ENCODE data around the gene CFAP46. TPM values are rescaled to one million over a fixed set of nuclear protein-coding genes. Genes with fewer than 3 reads are reported as not detected.
"Not testable (repeated sequence)": the region's sequence is repeated elsewhere in the genome, so short reads cannot be mapped to it uniquely, and the experiment has no call there.

The CFAP46 gene
- total RNA-seq, 2 donors from 2014 or later: 0.35 to 1.5 TPM

- Histone ChIP-seq H3K27ac (no peak overlapping the region), H3K9me3 (no peaks in the 10 kb centered on the region), H3K27me3 (no peaks in the 10 kb centered on the region), H3K4me3 (no peak overlapping the region), H3K36me3 (no peaks in the 10 kb centered on the region), H3K4me1 (no peaks in the 10 kb centered on the region)
- no peak for DNase-seq (ENCODE audit: low spot score)
- TF ChIP-seq, protein P1, sequence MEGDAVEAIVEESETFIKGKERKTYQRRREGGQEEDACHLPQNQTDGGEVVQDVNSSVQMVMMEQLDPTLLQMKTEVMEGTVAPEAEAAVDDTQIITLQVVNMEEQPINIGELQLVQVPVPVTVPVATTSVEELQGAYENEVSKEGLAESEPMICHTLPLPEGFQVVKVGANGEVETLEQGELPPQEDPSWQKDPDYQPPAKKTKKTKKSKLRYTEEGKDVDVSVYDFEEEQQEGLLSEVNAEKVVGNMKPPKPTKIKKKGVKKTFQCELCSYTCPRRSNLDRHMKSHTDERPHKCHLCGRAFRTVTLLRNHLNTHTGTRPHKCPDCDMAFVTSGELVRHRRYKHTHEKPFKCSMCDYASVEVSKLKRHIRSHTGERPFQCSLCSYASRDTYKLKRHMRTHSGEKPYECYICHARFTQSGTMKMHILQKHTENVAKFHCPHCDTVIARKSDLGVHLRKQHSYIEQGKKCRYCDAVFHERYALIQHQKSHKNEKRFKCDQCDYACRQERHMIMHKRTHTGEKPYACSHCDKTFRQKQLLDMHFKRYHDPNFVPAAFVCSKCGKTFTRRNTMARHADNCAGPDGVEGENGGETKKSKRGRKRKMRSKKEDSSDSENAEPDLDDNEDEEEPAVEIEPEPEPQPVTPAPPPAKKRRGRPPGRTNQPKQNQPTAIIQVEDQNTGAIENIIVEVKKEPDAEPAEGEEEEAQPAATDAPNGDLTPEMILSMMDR (IDR thresholded peaks at IDR 0.05): no peak
Measured at GRCh38 chr10:132899751-132900065, 42.7 kb downstream of the CFAP46 start.

- no peak for DNase-seq (ENCODE audit: low spot score)
- Histone ChIP-seq H3K9me3 (no peaks in the 10 kb centered on the region), H3K27ac (no peak overlapping the region), H3K4me3 (no peak overlapping the region), H3K4me1 (no peaks in the 10 kb centered on the region), H3K36me3 (no peaks in the 10 kb centered on the region), H3K27me3 (no peaks in the 10 kb centered on the region)
- TF ChIP-seq, protein P1 (IDR thresholded peaks at IDR 0.05): no peak
Measured at GRCh38 chr10:132899054-132899750, 43.2 kb downstream of the CFAP46 start.

DNA sequence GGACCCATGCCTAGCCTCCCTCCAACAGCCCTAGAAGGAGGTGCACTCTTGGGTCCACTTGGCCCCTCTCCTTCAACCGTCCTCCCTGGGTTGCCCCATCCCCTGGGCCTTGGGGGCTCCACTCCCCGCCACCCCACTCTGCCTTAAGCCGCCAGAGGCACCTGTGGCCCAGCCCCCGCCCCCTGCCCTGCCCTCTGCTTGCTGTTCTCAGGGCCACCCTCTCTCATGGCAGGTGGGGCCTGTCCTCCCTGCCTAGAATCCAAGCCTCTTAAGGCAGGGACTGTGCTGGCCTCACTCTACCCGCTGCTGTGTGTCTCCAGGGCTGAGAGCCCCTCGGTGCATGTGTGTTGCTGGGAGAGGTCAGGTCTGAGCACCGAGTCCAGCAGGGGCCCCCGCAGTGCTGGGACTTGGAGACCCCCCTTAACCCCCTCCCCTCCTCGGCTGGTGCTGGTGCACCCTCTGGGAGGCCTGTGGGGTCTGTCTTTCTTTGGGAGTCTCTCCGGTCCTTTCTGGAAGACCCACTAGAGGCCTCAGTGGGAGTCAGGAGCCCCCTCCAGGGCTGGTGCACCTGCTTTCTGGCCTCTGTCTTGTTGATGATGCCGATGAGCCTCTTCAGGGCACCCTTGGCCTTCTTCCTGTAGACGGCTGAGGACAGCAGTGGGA, 43.8 kb downstream of the CFAP46 start:
- no peak for DNase-seq (ENCODE audit: low spot score)
- H3K4me1 ChIP-seq: no peaks in the 10 kb centered on the region

DNA sequence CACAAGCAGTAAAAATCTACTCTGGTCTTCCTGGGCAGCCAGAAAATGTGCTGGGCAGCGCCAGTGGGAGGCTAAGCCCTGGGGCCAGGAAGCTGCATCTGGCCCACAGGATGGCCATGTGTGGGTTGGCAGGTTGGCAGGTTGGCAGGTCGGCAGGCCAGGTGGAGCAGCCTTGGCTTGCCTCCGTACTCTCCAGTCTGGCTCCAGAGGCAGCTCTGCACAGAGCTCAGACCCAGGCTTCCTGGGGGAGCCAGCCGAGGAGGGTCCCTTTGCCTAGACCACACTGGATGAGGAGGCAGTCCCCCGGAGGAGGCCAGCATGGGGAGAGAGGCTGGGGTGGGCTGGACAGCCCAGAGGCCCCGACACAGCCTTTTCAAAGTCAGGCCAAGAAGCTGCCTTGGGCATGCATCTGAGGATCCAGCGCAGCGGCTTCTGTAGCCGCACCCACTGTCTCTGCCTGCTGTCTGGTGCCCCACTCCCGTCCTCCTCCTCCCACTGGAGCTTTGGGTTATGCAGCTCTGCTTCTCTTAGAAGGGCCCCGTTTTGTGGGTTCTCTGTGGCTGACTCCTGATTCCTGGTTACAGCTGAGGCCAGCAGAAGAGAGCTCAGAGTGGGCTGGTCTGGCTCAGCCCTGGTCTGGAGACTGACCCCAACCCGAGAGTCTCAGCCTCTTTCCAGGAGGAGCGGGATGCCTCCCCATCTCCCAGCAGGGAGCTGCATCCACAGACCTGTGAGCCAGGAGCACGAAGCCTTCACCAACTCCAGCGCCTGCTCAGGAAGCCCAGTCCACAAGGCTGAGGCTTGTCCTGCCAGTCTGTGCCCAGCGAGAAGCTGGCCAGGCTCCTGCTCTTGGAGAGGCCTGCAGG, 44.6 kb downstream of the CFAP46 start:
- H3K27ac ChIP-seq: no peak overlapping the region

More for the DNA sequence above, 43.8 kb downstream of the CFAP46 start:
- Histone ChIP-seq H3K27me3 (no peaks in the 10 kb centered on the region), H3K4me3 (no peak overlapping the region), H3K9me3 (no peaks in the 10 kb centered on the region), H3K27ac (no peak overlapping the region), H3K36me3 (no peaks in the 10 kb centered on the region)
- TF ChIP-seq, protein P1 (IDR thresholded peaks at IDR 0.05): no peak

GRCh38 chr10:132893786-132894185, 48.6 kb downstream of the CFAP46 start:
- H3K4me3 ChIP-seq; H3K27me3 ChIP-seq; H3K27ac ChIP-seq; H3K9me3 ChIP-seq; DNase-seq (ENCODE audit: low spot score); H3K4me1 ChIP-seq; H3K36me3 ChIP-seq: not testable (repeated sequence)

More for the DNA sequence above, 44.6 kb downstream of the CFAP46 start:
- H3K9me3 ChIP-seq: no peaks in the 10 kb centered on the region
- no peaks in the 10 kb centered on the region for H3K27me3 ChIP-seq
- no peak for DNase-seq (ENCODE audit: low spot score)
- H3K4me1 ChIP-seq: no peaks in the 10 kb centered on the region
- H3K36me3 ChIP-seq: no peaks in the 10 kb centered on the region
- H3K4me3 ChIP-seq: no peak overlapping the region
- TF ChIP-seq, protein P1 (IDR thresholded peaks at IDR 0.05): no peak

DNA sequence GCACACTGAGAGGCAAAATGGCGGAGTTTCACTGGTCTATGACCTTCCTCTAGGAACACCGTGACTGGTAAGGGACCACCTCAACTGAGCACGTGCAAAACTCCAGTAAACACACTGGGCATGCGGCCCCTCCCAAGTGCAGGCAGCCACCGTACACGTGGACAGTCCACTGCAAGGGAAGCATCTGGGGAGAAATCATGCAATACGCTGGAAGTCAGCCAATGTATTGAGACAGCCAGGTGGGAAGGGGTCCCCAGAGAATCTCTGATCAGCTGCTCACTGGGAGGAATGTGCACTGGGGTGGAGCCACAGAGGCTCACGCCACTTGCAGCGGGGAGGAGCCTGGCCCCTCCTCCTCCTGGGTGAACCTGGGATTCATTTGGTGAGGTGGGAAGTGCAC, 49.3 kb downstream of the CFAP46 start:
- Histone ChIP-seq H3K9me3 (no peaks in the 10 kb centered on the region), H3K27me3 (no peaks in the 10 kb centered on the region), H3K4me1 (peaks cover 0 to 9% of the 10 kb centered on the region in 2 donors), H3K4me3 (no peak overlapping the region), H3K36me3 (no peaks in the 10 kb centered on the region), H3K27ac (no peak overlapping the region)
- TF ChIP-seq, protein P1 (IDR thresholded peaks at IDR 0.05): no peak
- DNase-seq (ENCODE audit: low spot score): no peak
